Mesendoderm (in vitro differentiated cells): ENCODE results near the gene GRHL3.

Experiments
- DNase-seq: peaks from one replicate; pipeline ENCODE4 v3.0.0; 2013
- H2AK5ac ChIP-seq: 2 replicates; pipeline ENCODE4 v1.6.1; 2013; ENCODE audit warnings: low read length, inconsistent platforms
- H2BK120ac ChIP-seq: 2 replicates; pipeline ENCODE4 v1.6.1; 2013; ENCODE audit warnings: low read depth, mild to moderate bottlenecking, low read length, moderate library complexity, mixed read lengths
- H2BK15ac ChIP-seq: replicated peaks from 2 replicates; pipeline ENCODE4 v1.6.1; 2013; ENCODE audit warnings: low read depth, mild to moderate bottlenecking, moderate library complexity
- H2BK5ac ChIP-seq: 2 replicates; pipeline ENCODE4 v1.6.1; 2013; ENCODE audit warnings: low read length, inconsistent platforms
- H3K18ac ChIP-seq: 2 replicates; pipeline ENCODE4 v1.6.1; 2013; ENCODE audit warnings: mild to moderate bottlenecking, low read length, mixed read lengths
- H3K23ac ChIP-seq: one replicate; pipeline ENCODE4 v1.6.1; 2013; ENCODE audit warnings: low read length
- H3K27ac ChIP-seq: 2 replicates; pipeline ENCODE4 v1.5.1; 2013; ENCODE audit warnings: low read depth, mild to moderate bottlenecking, inconsistent platforms, low read length, moderate library complexity
- H3K27me3 ChIP-seq: 2 replicates; pipeline ENCODE4 v1.6.1; 2013; ENCODE audit warnings: low read length, control low read depth, mild to moderate bottlenecking, inconsistent platforms; ENCODE audit not compliant: insufficient read depth, poor library complexity
- H3K36me3 ChIP-seq: 2 replicates; pipeline ENCODE4 v1.6.1; 2013; ENCODE audit warnings: low read length, inconsistent platforms; ENCODE audit not compliant: control insufficient read depth, insufficient read depth
- H3K4ac ChIP-seq: one replicate; pipeline ENCODE4 v1.6.1; 2013; ENCODE audit warnings: low read depth, mild to moderate bottlenecking, low read length, moderate library complexity
- H3K4me1 ChIP-seq: 2 replicates; pipeline ENCODE4 v1.6.1; 2013; ENCODE audit warnings: low read depth, low read length, inconsistent platforms; ENCODE audit not compliant: control insufficient read depth
- H3K4me2 ChIP-seq: 2 replicates; pipeline ENCODE4 v1.6.1; 2013; ENCODE audit warnings: low read length
- H3K4me3 ChIP-seq: 2 replicates; pipeline ENCODE4 v1.5.1; 2013; ENCODE audit warnings: mild to moderate bottlenecking, low read length
- H3K56ac ChIP-seq: one replicate; pipeline ENCODE4 v1.6.1; 2013; ENCODE audit warnings: low read length
- H3K79me1 ChIP-seq: 2 replicates; pipeline ENCODE4 v1.6.1; 2013; ENCODE audit warnings: low read length, inconsistent platforms
- H3K79me2 ChIP-seq: 2 replicates; pipeline ENCODE4 v1.6.1; 2013; ENCODE audit warnings: mild to moderate bottlenecking, low read length; ENCODE audit not compliant: control insufficient read depth, insufficient read depth
- H3K9ac ChIP-seq: 2 replicates; pipeline ENCODE4 v1.6.1; 2013; ENCODE audit warnings: low read length, inconsistent platforms
- H4K5ac ChIP-seq: one replicate; pipeline ENCODE4 v1.6.1; 2013; ENCODE audit warnings: low read length
- H4K8ac ChIP-seq: one replicate; pipeline ENCODE4 v1.6.1; 2013; ENCODE audit warnings: low read depth, mild to moderate bottlenecking, control low read depth, low read length, moderate library complexity
- WGBS: extraction: QIAGEN DNeasy Blood & Tissue Kit; methylation state at CpG from one replicate; pipeline ENCODE4 v1.1.7; 2013; ENCODE audit warnings: low lambda C conversion rate, missing lambda C conversion rate; ENCODE audit not compliant: insufficient coverage; ENCODE audit errors: extremely low coverage; 5-methylcytosine and 5-hydroxymethylcytosine counted together

GRHL3 gene

GRCh38 chr1:24389231-24389678, 70.1 kb downstream of the GRHL3 start:
- no peak overlapping the region for H4K8ac ChIP-seq
- H3K56ac ChIP-seq = no peak overlapping the region
- no peak overlapping the region for H3K4me3 ChIP-seq
- no peaks in the 10 kb centered on the region for H3K27me3 ChIP-seq
- no peak overlapping the region for H2AK5ac ChIP-seq
- no peak overlapping the region for H3K27ac ChIP-seq
- DNase-seq = no peak
- H3K79me2 ChIP-seq = no peaks in the 10 kb centered on the region
- H3K36me3 ChIP-seq = no peaks in the 10 kb centered on the region
- H3K9ac ChIP-seq = no peak overlapping the region
- no peak overlapping the region for H3K4ac ChIP-seq
- H2BK120ac ChIP-seq = no peak overlapping the region
- no peak overlapping the region for H2BK5ac ChIP-seq
- no peaks in the 10 kb centered on the region for H3K79me1 ChIP-seq
- H3K4me1 ChIP-seq = no peaks in the 10 kb centered on the region
- no peak overlapping the region for H3K23ac ChIP-seq
- no peak overlapping the region for H3K4me2 ChIP-seq
- H3K18ac ChIP-seq = no peak overlapping the region
- H2BK15ac ChIP-seq = no peak overlapping the region
- no peak overlapping the region for H4K5ac ChIP-seq
- no CpG with 5 or more reads among the region's 4 CpGs for WGBS

GRCh38 chr1:24390924-24391782, 72.0 kb downstream of the GRHL3 start:
- Histone ChIP-seq H3K4ac (no peak overlapping the region), H3K27me3 (no peaks in the 10 kb centered on the region), H3K4me3 (no peak overlapping the region), H2BK120ac (no peak overlapping the region), H3K27ac (no peak overlapping the region), H3K4me1 (no peaks in the 10 kb centered on the region), H3K79me1 (no peaks in the 10 kb centered on the region), H3K9ac (no peak overlapping the region), H3K18ac (no peak overlapping the region), H2BK15ac (no peak overlapping the region), H3K79me2 (no peaks in the 10 kb centered on the region), H2AK5ac (no peak overlapping the region), H3K56ac (no peak overlapping the region), H3K23ac (no peak overlapping the region), H4K8ac (no peak overlapping the region), H3K4me2 (no peak overlapping the region), H4K5ac (no peak overlapping the region), H2BK5ac (no peak overlapping the region), H3K36me3 (no peaks in the 10 kb centered on the region)
- no CpG with 5 or more reads among the region's 12 CpGs for WGBS
- DNase-seq = peak; percentile 79

GRCh38 chr1:24391882-24392603, 72.9 kb downstream of the GRHL3 start:
- no peaks in the 10 kb centered on the region for H3K79me1 ChIP-seq
- no peaks in the 10 kb centered on the region for H3K36me3 ChIP-seq
- no peak overlapping the region for H3K4me2 ChIP-seq
- no peak overlapping the region for H3K56ac ChIP-seq
- no peak overlapping the region for H3K9ac ChIP-seq
- no CpG with 5 or more reads among the region's 11 CpGs for WGBS
- no peak overlapping the region for H2BK5ac ChIP-seq
- no peak overlapping the region for H2BK15ac ChIP-seq
- no peak overlapping the region for H4K5ac ChIP-seq
- no peak overlapping the region for H4K8ac ChIP-seq
- H3K4me3 ChIP-seq = no peak overlapping the region
- DNase-seq = peak; percentile 78
- H3K23ac ChIP-seq = no peak overlapping the region
- H2BK120ac ChIP-seq = no peak overlapping the region
- H3K4me1 ChIP-seq = no peaks in the 10 kb centered on the region
- no peak overlapping the region for H3K4ac ChIP-seq
- no peak overlapping the region for H3K18ac ChIP-seq
- no peaks in the 10 kb centered on the region for H3K79me2 ChIP-seq
- no peaks in the 10 kb centered on the region for H3K27me3 ChIP-seq
- H3K27ac ChIP-seq = no peak overlapping the region
- H2AK5ac ChIP-seq = no peak overlapping the region

GRCh38 chr1:24392604-24392946, 73.4 kb downstream of the GRHL3 start:
- H2BK15ac ChIP-seq = no peak overlapping the region
- WGBS = no CpG with 5 or more reads among the region's 4 CpGs
- no peaks in the 10 kb centered on the region for H3K79me2 ChIP-seq
- H3K27ac ChIP-seq = no peak overlapping the region
- no peaks in the 10 kb centered on the region for H3K27me3 ChIP-seq
- H3K4me1 ChIP-seq = no peaks in the 10 kb centered on the region
- H3K56ac ChIP-seq = no peak overlapping the region
- no peak overlapping the region for H3K23ac ChIP-seq
- no peaks in the 10 kb centered on the region for H3K79me1 ChIP-seq
- no peak overlapping the region for H2BK120ac ChIP-seq
- no peak overlapping the region for H3K4me3 ChIP-seq
- H3K36me3 ChIP-seq = no peaks in the 10 kb centered on the region
- no peak overlapping the region for H3K18ac ChIP-seq
- H4K8ac ChIP-seq = no peak overlapping the region
- no peak for DNase-seq
- H3K9ac ChIP-seq = no peak overlapping the region
- H3K4me2 ChIP-seq = no peak overlapping the region
- H2BK5ac ChIP-seq = no peak overlapping the region
- H2AK5ac ChIP-seq = no peak overlapping the region
- no peak overlapping the region for H3K4ac ChIP-seq
- H4K5ac ChIP-seq = no peak overlapping the region

GRCh38 chr1:24392982-24393650, 74.0 kb downstream of the GRHL3 start:
- WGBS = no CpG with 5 or more reads among the region's 4 CpGs
- Histone ChIP-seq H3K4me3 (no peak overlapping the region), H3K27me3 (no peaks in the 10 kb centered on the region), H3K56ac (no peak overlapping the region), H3K23ac (no peak overlapping the region), H3K18ac (no peak overlapping the region), H3K9ac (no peak overlapping the region), H4K8ac (no peak overlapping the region), H3K4me2 (no peak overlapping the region), H3K4me1 (no peaks in the 10 kb centered on the region), H3K27ac (no peak overlapping the region), H3K4ac (no peak overlapping the region), H3K79me1 (no peaks in the 10 kb centered on the region), H3K36me3 (no peaks in the 10 kb centered on the region), H2AK5ac (no peak overlapping the region), H3K79me2 (no peaks in the 10 kb centered on the region), H4K5ac (no peak overlapping the region), H2BK120ac (no peak overlapping the region), H2BK15ac (no peak overlapping the region), H2BK5ac (no peak overlapping the region)
- no peak for DNase-seq
